Activated CD8-positive, alpha-beta T cell treated with anti-CD3 and anti-CD28 coated beads, Interleukin-2, amount 10 ng/mL, durations not matched to agents 7 days and 5 days (primary cell): ENCODE data around the gene FHIP1B. TPM values are rescaled to one million over a fixed set of nuclear protein-coding genes. Genes with fewer than 3 reads are reported as not detected.
"Not testable (repeated sequence)": the region's sequence is repeated elsewhere in the genome, so short reads cannot be mapped to it uniquely, and the experiment has no call there.

Experiments used
- ATAC-seq: fragments of 150-1000 bp; cut with Tn5 transposase; one replicate; pipeline ENCODE4 v1.10.0; 2021; ENCODE audit warnings: moderate library complexity
- CTCF ChIA-PET: fragments of 350-600 bp; sonication (Branson Sonifier 250); formaldehyde crosslinking; loops from one replicate; lab custom pipeline; 2021; ENCODE audit warnings: antibody characterized with exemption; lab: Charles Lee
- POLR2A ChIA-PET: fragments of 350-600 bp; sonication (Branson Sonifier 250); formaldehyde crosslinking; loops from one replicate; lab custom pipeline; 2021; ENCODE audit warnings: antibody characterized with exemption; lab: Charles Lee
- DNase-seq: peaks from one replicate; pipeline ENCODE4 v3.0.0-alpha.2; 2020
- H3K27ac Mint-ChIP-seq: one replicate; pipeline ENCODE4 v1.8.0; 2021; ENCODE audit warnings: mild to moderate bottlenecking, mixed read lengths
- H3K27me3 Mint-ChIP-seq: one replicate; pipeline ENCODE4 v1.8.0; 2021; ENCODE audit warnings: low read depth, mixed read lengths
- H3K36me3 Mint-ChIP-seq: one replicate; pipeline ENCODE4 v1.8.0; 2021; ENCODE audit warnings: low read depth, mixed read lengths
- H3K4me1 Mint-ChIP-seq: one replicate; pipeline ENCODE4 v1.8.0; 2021; ENCODE audit warnings: low read depth, mixed read lengths
- H3K4me3 Mint-ChIP-seq: one replicate; pipeline ENCODE4 v1.8.0; 2021; ENCODE audit warnings: mild to moderate bottlenecking, mixed read lengths
- H3K9me3 Mint-ChIP-seq: one replicate; pipeline ENCODE4 v1.8.0; 2022; ENCODE audit warnings: mixed read lengths; ENCODE audit not compliant: insufficient read depth
- total RNA-seq, 2 experiments: library from RNA; stranded (reverse); gene quantifications; one replicate each; pipeline ENCODE4 v1.2.3, GENCODE V29; 2021

The FHIP1B gene
- total RNA-seq, result 10 to 100 TPM; 19.1 to 20.4 TPM

GRCh38 chr11:6234387-6235107 lies at the start of gene FHIP1B:
Gene FHIP1B, minus strand, starts transcription at chr11:6234636. Its CDS starts 10,120 bp downstream, at chr11:6224516.
- ATAC-seq (peak; percentile 96), DNase-seq (peak; percentile 100)
- POLR2A ChIA-PET, result interaction anchor here (0.6 to 1.4 kb wide), 3 partner anchors 12 to 38 kb away, joined by 3 to 5 read pairs (median 4); partner anchors contain the start of gene C11orf42
- CTCF ChIA-PET, result interaction anchor here (0.9 to 3.0 kb wide), 6 partner anchors 17 to 144 kb away, joined by 3 to 13 read pairs (median 3); no protein-coding TSS in a partner anchor
- Mint-ChIP-seq H3K4me3 (peak within 1 kb of the TSS; percentile 98), H3K9me3 (no peaks in the 10 kb centered on the region), H3K4me1 (peaks cover 32% of the 10 kb centered on the region), H3K36me3 (peaks cover 6% of the 10 kb centered on the region), H3K27ac (peak within 1 kb of the TSS; percentile 95), H3K27me3 (no peaks in the 10 kb centered on the region)

GRCh38 chr11:6283453-6284023 lies 49.1 kb upstream of the FHIP1B start:
- ChIA-PET POLR2A (no interaction called here), CTCF (no interaction called here)
- Mint-ChIP-seq H3K4me3 (no peak overlapping the region), H3K9me3 (no peaks in the 10 kb centered on the region), H3K4me1 (no peaks in the 10 kb centered on the region), H3K27me3 (peaks cover 38% of the 10 kb centered on the region), H3K27ac (no peak overlapping the region), H3K36me3 (no peaks in the 10 kb centered on the region)
- no peak for ATAC-seq
- DNase-seq, result no peak

- H3K36me3 Mint-ChIP-seq, CTCF ChIA-PET, H3K4me3 Mint-ChIP-seq, H3K27ac Mint-ChIP-seq, POLR2A ChIA-PET, H3K4me1 Mint-ChIP-seq, ATAC-seq, DNase-seq, H3K9me3 Mint-ChIP-seq: not testable (repeated sequence)
- peaks cover 43% of the 10 kb centered on the region for H3K27me3 Mint-ChIP-seq
These were observed 46.4 kb upstream of the FHIP1B start for GRCh38 chr11:6280809-6281208.

GRCh38 chr11:6273188-6273587 lies 38.8 kb upstream of the FHIP1B start:
- ChIA-PET CTCF (interaction anchor here (1.3 kb wide), 1 partner anchor 90 kb away, joined by 6 read pairs; no protein-coding TSS in a partner anchor), POLR2A (no interaction called here)
- H3K36me3 Mint-ChIP-seq, result no peaks in the 10 kb centered on the region
- no peak overlapping the region for H3K4me3 Mint-ChIP-seq
- H3K9me3 Mint-ChIP-seq, result no peaks in the 10 kb centered on the region
- DNase-seq (no peak), ATAC-seq (no peak)
- H3K27me3 Mint-ChIP-seq, result peaks cover 31% of the 10 kb centered on the region
- H3K4me1 Mint-ChIP-seq, result peaks cover 3% of the 10 kb centered on the region
- no peak overlapping the region for H3K27ac Mint-ChIP-seq

GRCh38 chr11:6271598-6271997 lies 37.2 kb upstream of the FHIP1B start:
- ATAC-seq (no peak), DNase-seq (no peak)
- no peak overlapping the region for H3K27ac Mint-ChIP-seq
- no peaks in the 10 kb centered on the region for H3K9me3 Mint-ChIP-seq
- H3K27me3 Mint-ChIP-seq, result peaks cover 20% of the 10 kb centered on the region
- no peaks in the 10 kb centered on the region for H3K36me3 Mint-ChIP-seq
- POLR2A ChIA-PET, result interaction anchor here (0.9 kb wide), 1 partner anchor 48 kb away, joined by 3 read pairs; the partner anchor contains the start of gene CAVIN3
- CTCF ChIA-PET, result no interaction called here
- peaks cover 3% of the 10 kb centered on the region for H3K4me1 Mint-ChIP-seq
- H3K4me3 Mint-ChIP-seq, result no peak overlapping the region

GRCh38 chr11:6270584-6271246 lies 36.3 kb upstream of the FHIP1B start:
- H3K4me1 Mint-ChIP-seq, result peaks cover 3% of the 10 kb centered on the region
- peaks cover 22% of the 10 kb centered on the region for H3K27me3 Mint-ChIP-seq
- H3K27ac Mint-ChIP-seq, result no peak overlapping the region
- ATAC-seq (no peak), DNase-seq (no peak)
- H3K36me3 Mint-ChIP-seq, result no peaks in the 10 kb centered on the region
- H3K4me3 Mint-ChIP-seq, result no peak overlapping the region
- H3K9me3 Mint-ChIP-seq, result no peaks in the 10 kb centered on the region
- ChIA-PET POLR2A (no interaction called here), CTCF (no interaction called here)

GRCh38 chr11:6269994-6270393 lies 35.6 kb upstream of the FHIP1B start:
- Mint-ChIP-seq H3K4me3 (no peak overlapping the region), H3K4me1 (peaks cover 3% of the 10 kb centered on the region), H3K9me3 (no peaks in the 10 kb centered on the region), H3K27me3 (peaks cover 20% of the 10 kb centered on the region), H3K36me3 (no peaks in the 10 kb centered on the region), H3K27ac (no peak overlapping the region)
- ChIA-PET CTCF (no interaction called here), POLR2A (no interaction called here)
- ATAC-seq, result no peak
- no peak for DNase-seq

GRCh38 chr11:6268820-6269219 lies 34.4 kb upstream of the FHIP1B start:
- Mint-ChIP-seq H3K4me1 (peaks cover 3% of the 10 kb centered on the region), H3K36me3 (no peaks in the 10 kb centered on the region), H3K9me3 (no peaks in the 10 kb centered on the region), H3K4me3 (no peak overlapping the region), H3K27me3 (peaks cover 22% of the 10 kb centered on the region), H3K27ac (no peak overlapping the region)
- DNase-seq, result no peak
- CTCF ChIA-PET, result interaction anchor here (2.1 kb wide), 1 partner anchor 18 kb away, joined by 9 read pairs; no protein-coding TSS in a partner anchor
- ATAC-seq, result no peak
- POLR2A ChIA-PET, result no interaction called here

GRCh38 chr11:6263662-6264061 lies 29.2 kb upstream of the FHIP1B start:
- Mint-ChIP-seq H3K27ac (no peak overlapping the region), H3K4me1 (peaks cover 3% of the 10 kb centered on the region), H3K4me3 (no peak overlapping the region), H3K36me3 (no peaks in the 10 kb centered on the region), H3K9me3 (no peaks in the 10 kb centered on the region), H3K27me3 (peaks cover 22% of the 10 kb centered on the region)
- DNase-seq (no peak), ATAC-seq (no peak)
- POLR2A ChIA-PET, result no interaction called here
- CTCF ChIA-PET, result no interaction called here

GRCh38 chr11:6260207-6260726 lies 25.8 kb upstream of the FHIP1B start:
- Mint-ChIP-seq H3K27me3 (peaks cover 11% of the 10 kb centered on the region), H3K27ac (no peak overlapping the region)

GRCh38 chr11:6258571-6259081 lies 24.2 kb upstream of the FHIP1B start:
- CTCF ChIA-PET, result interaction anchor here (1.0 kb wide), 2 partner anchors 25 to 105 kb away, joined by 3 read pairs; partner anchors contain the start of gene FHIP1B
- no peak overlapping the region for H3K4me3 Mint-ChIP-seq
- H3K9me3 Mint-ChIP-seq, result no peaks in the 10 kb centered on the region
- DNase-seq (no peak), ATAC-seq (no peak)
- peaks cover under 1% of the 10 kb centered on the region for H3K27me3 Mint-ChIP-seq
- POLR2A ChIA-PET, result no interaction called here
- H3K36me3 Mint-ChIP-seq, result no peaks in the 10 kb centered on the region
- H3K4me1 Mint-ChIP-seq, result peaks cover 3% of the 10 kb centered on the region
- H3K27ac Mint-ChIP-seq, result no peak overlapping the region

More at GRCh38 chr11:6260207-6260726, 25.8 kb upstream of the FHIP1B start:
- peaks cover 3% of the 10 kb centered on the region for H3K4me1 Mint-ChIP-seq
- ATAC-seq (no peak), DNase-seq (no peak)
- no peak overlapping the region for H3K4me3 Mint-ChIP-seq
- H3K36me3 Mint-ChIP-seq, result no peaks in the 10 kb centered on the region
- CTCF ChIA-PET, result interaction anchor here (0.8 to 2.8 kb wide), 4 partner anchors 9 to 103 kb away, joined by 3 to 17 read pairs (median 4); no protein-coding TSS in a partner anchor
- POLR2A ChIA-PET, result no interaction called here
- no peaks in the 10 kb centered on the region for H3K9me3 Mint-ChIP-seq
